ENCODE data around the gene NALCN. TPM values are rescaled to one million over a fixed set of nuclear protein-coding genes. Genes with fewer than 3 reads are reported as not detected.

The NALCN gene
- total RNA-seq, 4 donors from 2014 or later: under 0.01 to 1.3 (median 0.17) TPM; not detected in 1

DNA sequence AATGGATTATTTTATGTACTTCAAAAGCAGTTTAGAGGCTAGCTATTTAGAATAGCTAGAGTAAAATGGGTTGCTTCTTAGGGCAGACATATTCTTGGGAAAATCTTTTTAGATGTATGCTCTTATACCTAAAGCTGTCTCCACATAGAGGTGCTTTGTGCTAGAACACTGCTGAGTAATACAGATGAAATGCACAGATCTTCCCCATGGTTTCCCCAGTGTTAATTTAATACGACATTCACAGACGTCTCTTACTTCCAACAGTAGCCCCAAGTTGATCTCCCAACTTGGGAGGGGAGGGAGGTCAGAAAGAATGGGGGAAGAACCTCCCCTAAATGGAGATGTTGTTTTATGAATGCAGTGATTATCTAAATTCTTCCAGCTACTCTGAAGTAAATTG is 16.9 kb downstream of the NALCN start:
- TF ChIP-seq, protein P1, sequence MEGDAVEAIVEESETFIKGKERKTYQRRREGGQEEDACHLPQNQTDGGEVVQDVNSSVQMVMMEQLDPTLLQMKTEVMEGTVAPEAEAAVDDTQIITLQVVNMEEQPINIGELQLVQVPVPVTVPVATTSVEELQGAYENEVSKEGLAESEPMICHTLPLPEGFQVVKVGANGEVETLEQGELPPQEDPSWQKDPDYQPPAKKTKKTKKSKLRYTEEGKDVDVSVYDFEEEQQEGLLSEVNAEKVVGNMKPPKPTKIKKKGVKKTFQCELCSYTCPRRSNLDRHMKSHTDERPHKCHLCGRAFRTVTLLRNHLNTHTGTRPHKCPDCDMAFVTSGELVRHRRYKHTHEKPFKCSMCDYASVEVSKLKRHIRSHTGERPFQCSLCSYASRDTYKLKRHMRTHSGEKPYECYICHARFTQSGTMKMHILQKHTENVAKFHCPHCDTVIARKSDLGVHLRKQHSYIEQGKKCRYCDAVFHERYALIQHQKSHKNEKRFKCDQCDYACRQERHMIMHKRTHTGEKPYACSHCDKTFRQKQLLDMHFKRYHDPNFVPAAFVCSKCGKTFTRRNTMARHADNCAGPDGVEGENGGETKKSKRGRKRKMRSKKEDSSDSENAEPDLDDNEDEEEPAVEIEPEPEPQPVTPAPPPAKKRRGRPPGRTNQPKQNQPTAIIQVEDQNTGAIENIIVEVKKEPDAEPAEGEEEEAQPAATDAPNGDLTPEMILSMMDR (IDR thresholded peaks at IDR 0.05; ENCODE audit: low read depth): no peak

DNA sequence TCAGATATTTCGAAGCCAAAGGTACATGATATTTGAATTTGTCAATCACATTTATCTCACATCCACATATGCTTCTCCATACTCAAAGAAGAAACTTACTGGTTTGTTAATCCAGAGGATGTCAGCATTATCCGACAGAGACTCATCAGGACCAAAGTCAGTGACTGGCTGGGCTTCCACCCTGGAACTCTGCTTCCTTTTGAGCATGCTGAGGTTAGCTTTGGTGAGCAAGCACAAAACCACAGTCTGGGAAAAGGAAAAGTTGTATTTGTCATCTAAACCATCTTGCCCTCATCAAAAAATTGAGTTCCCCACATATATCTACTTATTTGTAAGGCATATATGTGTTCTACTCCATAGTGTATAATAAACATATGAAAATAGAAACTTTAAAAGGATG is 17.4 kb downstream of the NALCN start:
- TF ChIP-seq, protein P1 (IDR thresholded peaks at IDR 0.05; ENCODE audit: low read depth): no peak

DNA sequence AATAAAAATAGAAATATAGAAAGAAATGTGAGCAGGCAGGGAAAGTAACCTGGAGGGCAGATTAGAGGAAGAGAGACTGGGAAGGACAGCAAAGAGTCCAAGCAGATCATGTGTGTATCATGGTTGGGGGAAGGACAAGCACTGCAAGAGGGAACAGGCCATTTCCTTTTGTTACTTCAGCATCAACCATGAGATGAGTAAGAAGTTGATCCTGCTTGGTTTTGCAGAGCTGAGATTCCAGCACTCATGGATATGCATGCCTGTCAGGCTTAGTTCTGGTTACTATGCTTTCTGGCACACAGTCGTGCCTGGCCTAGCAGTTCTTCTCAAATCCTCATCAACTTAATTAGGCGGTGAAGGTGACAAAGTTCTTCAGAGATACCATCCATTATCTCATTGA is 18.1 kb downstream of the NALCN start:
- TF ChIP-seq, protein P1 (IDR thresholded peaks at IDR 0.05; ENCODE audit: low read depth): no peak

DNA sequence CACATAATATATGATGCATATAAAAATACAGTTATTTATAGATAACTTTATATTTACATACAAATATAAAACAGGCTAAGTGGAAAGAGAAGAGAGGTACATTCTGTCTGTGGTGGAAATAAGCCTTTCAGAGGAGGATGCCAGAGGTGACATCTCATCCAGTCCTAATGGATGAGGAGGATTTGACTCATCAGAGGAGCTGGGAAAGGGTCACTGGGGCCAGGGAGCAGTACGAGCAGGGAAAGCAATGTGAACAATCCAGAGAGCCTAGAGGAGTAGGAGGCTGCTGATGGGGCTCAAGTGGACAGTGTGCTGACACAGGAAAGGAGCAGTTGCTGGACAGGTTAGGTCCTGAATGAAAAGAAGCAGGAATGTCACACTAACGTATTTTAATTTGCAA is 18.6 kb downstream of the NALCN start:
- TF ChIP-seq, protein P1 (IDR thresholded peaks at IDR 0.05; ENCODE audit: low read depth): no peak

DNA sequence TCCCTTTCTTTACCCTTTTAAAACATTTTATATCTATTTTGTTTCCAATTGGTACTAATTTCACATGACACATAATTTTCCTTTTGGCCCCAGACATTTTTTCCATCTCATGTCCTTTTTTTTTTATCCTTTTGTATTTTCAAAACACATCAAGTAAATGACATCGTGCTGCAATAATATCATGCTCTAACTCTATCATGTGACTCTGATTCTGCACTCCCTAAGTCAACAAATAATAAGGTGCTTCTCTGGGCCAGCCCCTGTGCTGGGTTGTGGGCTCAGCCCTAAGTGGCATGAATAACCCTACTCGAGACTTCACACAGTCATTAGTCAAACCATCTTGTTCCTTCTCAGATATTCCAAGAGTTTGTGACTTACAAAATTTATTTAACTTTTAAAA is 21.7 kb downstream of the NALCN start:
- TF ChIP-seq, protein P1 (IDR thresholded peaks at IDR 0.05; ENCODE audit: low read depth): no peak

DNA sequence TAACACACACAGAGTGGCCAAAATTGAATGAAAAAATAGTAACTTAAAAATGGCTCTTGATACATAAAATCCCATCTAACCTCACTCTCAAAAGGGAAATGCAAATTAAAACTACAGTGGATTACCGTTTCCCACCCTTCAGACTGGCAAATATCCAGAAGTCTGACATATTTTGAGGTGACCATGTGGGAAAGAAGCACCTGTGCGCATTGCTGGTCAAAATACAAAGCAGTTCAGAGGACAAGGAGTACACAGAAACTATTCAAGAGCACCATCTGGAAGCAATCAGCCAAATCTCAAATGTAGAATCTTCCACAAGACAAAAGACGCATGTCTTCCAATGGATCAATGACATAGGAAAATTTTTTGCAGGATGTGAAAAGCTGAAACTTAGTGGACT is 23.2 kb downstream of the NALCN start:
- TF ChIP-seq, protein P1 (IDR thresholded peaks at IDR 0.05; ENCODE audit: low read depth): no peak

DNA sequence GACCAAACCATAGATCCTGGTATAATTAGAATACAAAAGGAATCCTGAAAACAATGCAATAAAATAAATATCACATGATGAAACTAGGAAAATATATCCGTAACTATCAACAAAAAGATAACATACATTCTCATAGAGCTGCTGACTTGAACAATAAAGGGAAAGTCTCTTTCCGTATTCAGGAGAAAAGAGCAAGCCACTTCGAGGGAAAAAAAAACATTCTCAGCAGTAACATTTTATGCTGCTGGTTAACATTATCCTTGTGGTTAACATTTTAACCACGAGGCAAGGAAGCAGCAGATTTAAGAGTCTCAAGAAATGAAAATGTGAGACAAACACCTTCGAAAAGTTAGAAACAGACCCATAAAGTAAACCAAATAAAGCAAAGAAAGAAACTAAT is 25.8 kb downstream of the NALCN start:
- TF ChIP-seq, protein P1 (IDR thresholded peaks at IDR 0.05; ENCODE audit: low read depth): no peak

Data from subcutaneous adipose tissue (tissue), 4 donors.